Neural cell (in vitro differentiated cells): ENCODE results near the gene RASGRP1. TPM values are rescaled to one million over a fixed set of nuclear protein-coding genes. Genes with fewer than 3 reads are reported as not detected.

Source experiments
- H2AFZ ChIP-seq: fragments of 200-600, 300-800 bp; sonication (generic), shearing (Covaris generic); 2 replicates; pipeline ENCODE4 v1.6.0; 2014; ENCODE audit warnings: low read depth, mild to moderate bottlenecking, antibody characterized with exemption, low read length, moderate library complexity
- H3F3A ChIP-seq: fragments of 200-600 bp; shearing (Covaris generic); 2 replicates; pipeline ENCODE4 v1.6.1; 2016; ENCODE audit warnings: mild to moderate bottlenecking, moderate library complexity, mixed read lengths, antibody characterized with exemption, low read length; ENCODE audit not compliant: insufficient read depth, poor library complexity, severe bottlenecking
- H3K27ac ChIP-seq: fragments of 200-600, 300-800 bp; sonication (generic), shearing (Covaris generic); 2 replicates; pipeline ENCODE4 v1.5.1; 2014; ENCODE audit warnings: mild to moderate bottlenecking, low read length, moderate library complexity
- H3K27me3 ChIP-seq: fragments of 300-800, 200-600 bp; sonication (generic), shearing (Covaris generic); 2 replicates; pipeline ENCODE4 v1.6.0; 2014; ENCODE audit warnings: mild to moderate bottlenecking, low read depth, low read length, moderate library complexity; ENCODE audit not compliant: insufficient read depth
- H3K36me3 ChIP-seq: fragments of 300-800, 200-600 bp; sonication (generic), shearing (Covaris generic); 2 replicates; pipeline ENCODE4 v1.5.1; 2014; ENCODE audit warnings: mild to moderate bottlenecking, antibody characterized with exemption, low read length, moderate library complexity; ENCODE audit not compliant: insufficient read depth
- H3K4me2 ChIP-seq: fragments of 300-800, 200-600 bp; sonication (generic), shearing (Covaris generic); 2 replicates; pipeline ENCODE4 v1.6.0; 2014; ENCODE audit warnings: mild to moderate bottlenecking, low read length
- H3K4me3 ChIP-seq: fragments of 300-800, 200-600 bp; sonication (generic), shearing (Covaris generic); 2 replicates; pipeline ENCODE4 v1.5.1; 2014; ENCODE audit warnings: mild to moderate bottlenecking, low read length, moderate library complexity
- H3K79me2 ChIP-seq: fragments of 200-600 bp; shearing (Covaris generic); replicated peaks from 2 replicates; pipeline ENCODE4 v1.6.0; 2014; ENCODE audit warnings: mild to moderate bottlenecking, low read length, moderate library complexity; ENCODE audit not compliant: insufficient read depth
- H3K9ac ChIP-seq: fragments of 300-800, 200-600 bp; sonication (generic), shearing (Covaris generic); 2 replicates; pipeline ENCODE4 v1.6.1; 2016; ENCODE audit warnings: mild to moderate bottlenecking, low read length, mixed read lengths
- H3K9me2 ChIP-seq: fragments of 200-600 bp; shearing (Covaris generic); 2 replicates; pipeline ENCODE4 v1.6.1; 2016; ENCODE audit warnings: mild to moderate bottlenecking, low read length, mixed read lengths; ENCODE audit not compliant: insufficient read depth
- H3K9me3 ChIP-seq: fragments of 200-600, 300-800 bp; sonication (generic), shearing (Covaris generic); 2 replicates; pipeline ENCODE4 v1.6.1; 2016; ENCODE audit warnings: mild to moderate bottlenecking, mixed run types, low read length, moderate library complexity, mixed read lengths
- H4K20me1 ChIP-seq: fragments of 200-600 bp; shearing (Covaris generic); 2 replicates; pipeline ENCODE4 v1.6.1; 2016; ENCODE audit warnings: mild to moderate bottlenecking, mixed run types; ENCODE audit not compliant: insufficient read depth
- EP300 ChIP-seq: fragments of 450-650 bp; conservative IDR thresholded peaks from 2 replicates; pipeline ENCODE4 v1.6.1; 2014; ENCODE audit warnings: antibody characterized with exemption, mild to moderate bottlenecking, moderate library complexity; ENCODE audit not compliant: poor library complexity, severe bottlenecking
- EZH2 ChIP-seq: fragments of 200-600, 300-800 bp; shearing (Covaris generic), sonication (generic); IDR thresholded peaks from 2 replicates; pipeline ENCODE4 v1.6.1; 2014; ENCODE audit warnings: antibody characterized with exemption, low read length, borderline replicate concordance, mild to moderate bottlenecking; ENCODE audit not compliant: insufficient read depth, poor library complexity, severe bottlenecking
- MXI1 ChIP-seq: fragments of 450-650 bp; conservative IDR thresholded peaks from 2 replicates; pipeline ENCODE4 v1.6.1; 2014; ENCODE audit warnings: antibody characterized with exemption, mild to moderate bottlenecking; ENCODE audit not compliant: poor library complexity, severe bottlenecking
- POLR2AphosphoS5 ChIP-seq: IDR thresholded peaks from 2 replicates; pipeline ENCODE4 v1.6.1; 2012
- RAD21 ChIP-seq: fragments of 450-650 bp; conservative IDR thresholded peaks from 2 replicates; pipeline ENCODE4 v1.6.1; 2014; ENCODE audit warnings: antibody characterized with exemption, mild to moderate bottlenecking, moderate library complexity
- SMC3 ChIP-seq: fragments of 450-650 bp; conservative IDR thresholded peaks from 2 replicates; pipeline ENCODE4 v1.6.1; 2014; ENCODE audit warnings: antibody characterized with exemption, mild to moderate bottlenecking, moderate library complexity; ENCODE audit not compliant: poor library complexity
- TAF1 ChIP-seq: IDR thresholded peaks from 2 replicates; pipeline ENCODE4 v1.6.1; 2012; ENCODE audit warnings: low read depth
- polyA plus RNA-seq: library from polyadenylated mRNA; depleted of rRNA; stranded (reverse); fragments of >200 nt; gene quantifications from 2 replicates; pipeline ENCODE4 v1.2.3, GENCODE V29; 2014
- TF ChIP-seq, protein P1 (sequence below): fragments of 450-650 bp; IDR thresholded peaks from 2 replicates; pipeline ENCODE4 v1.5.1; 2014; ENCODE audit warnings: antibody characterized with exemption, mild to moderate bottlenecking, moderate library complexity; ENCODE audit not compliant: poor library complexity, severe bottlenecking
- TF ChIP-seq, protein P2 (sequence below): IDR thresholded peaks from 2 replicates; pipeline ENCODE4 v1.6.1; 2012; ENCODE audit warnings: borderline replicate concordance

The RASGRP1 gene
- polyA plus RNA-seq, 1 donor from 2014 or later = 3.1 TPM

DNA sequence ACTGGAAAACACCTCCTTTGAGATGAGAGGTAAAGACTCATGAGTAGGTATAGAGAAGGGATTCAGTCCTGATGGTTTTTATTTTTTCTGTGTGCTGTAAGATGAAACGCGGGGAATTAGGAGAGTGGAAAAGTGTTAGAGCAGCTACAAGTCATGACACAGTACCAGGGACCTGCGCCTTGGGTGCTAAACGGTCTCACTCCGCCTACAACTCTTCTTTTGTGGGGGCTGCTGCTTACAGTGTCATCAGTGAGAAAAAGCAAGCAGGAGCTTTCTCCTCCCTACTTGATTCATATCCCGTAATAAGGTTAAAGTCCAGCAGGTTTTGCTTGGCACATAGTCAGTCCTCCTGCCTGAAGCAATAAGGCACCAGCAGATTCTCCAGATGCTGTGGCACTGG is 39.1 kb downstream of the RASGRP1 start:
- Histone ChIP-seq H3K4me3 (no peak overlapping the region), H3K27me3 (no peaks in the 10 kb centered on the region), H3K27ac (no peak overlapping the region), H3K9me2 (no peaks in the 10 kb centered on the region), H3K79me2 (no peaks in the 10 kb centered on the region), H3F3A (no peaks in the 10 kb centered on the region), H3K36me3 (no peaks in the 10 kb centered on the region), H3K4me2 (no peak overlapping the region), H3K9ac (no peak overlapping the region), H3K9me3 (no peaks in the 10 kb centered on the region), H2AFZ (no peak overlapping the region), H4K20me1 (no peaks in the 10 kb centered on the region)
- TF ChIP-seq MXI1 = no peak
- TF ChIP-seq EZH2 = no peak
- TF ChIP-seq RAD21 = no peak
- TF ChIP-seq, protein P1, sequence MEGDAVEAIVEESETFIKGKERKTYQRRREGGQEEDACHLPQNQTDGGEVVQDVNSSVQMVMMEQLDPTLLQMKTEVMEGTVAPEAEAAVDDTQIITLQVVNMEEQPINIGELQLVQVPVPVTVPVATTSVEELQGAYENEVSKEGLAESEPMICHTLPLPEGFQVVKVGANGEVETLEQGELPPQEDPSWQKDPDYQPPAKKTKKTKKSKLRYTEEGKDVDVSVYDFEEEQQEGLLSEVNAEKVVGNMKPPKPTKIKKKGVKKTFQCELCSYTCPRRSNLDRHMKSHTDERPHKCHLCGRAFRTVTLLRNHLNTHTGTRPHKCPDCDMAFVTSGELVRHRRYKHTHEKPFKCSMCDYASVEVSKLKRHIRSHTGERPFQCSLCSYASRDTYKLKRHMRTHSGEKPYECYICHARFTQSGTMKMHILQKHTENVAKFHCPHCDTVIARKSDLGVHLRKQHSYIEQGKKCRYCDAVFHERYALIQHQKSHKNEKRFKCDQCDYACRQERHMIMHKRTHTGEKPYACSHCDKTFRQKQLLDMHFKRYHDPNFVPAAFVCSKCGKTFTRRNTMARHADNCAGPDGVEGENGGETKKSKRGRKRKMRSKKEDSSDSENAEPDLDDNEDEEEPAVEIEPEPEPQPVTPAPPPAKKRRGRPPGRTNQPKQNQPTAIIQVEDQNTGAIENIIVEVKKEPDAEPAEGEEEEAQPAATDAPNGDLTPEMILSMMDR = no peak
- TF ChIP-seq TAF1 = no peak
- TF ChIP-seq, protein P2, sequence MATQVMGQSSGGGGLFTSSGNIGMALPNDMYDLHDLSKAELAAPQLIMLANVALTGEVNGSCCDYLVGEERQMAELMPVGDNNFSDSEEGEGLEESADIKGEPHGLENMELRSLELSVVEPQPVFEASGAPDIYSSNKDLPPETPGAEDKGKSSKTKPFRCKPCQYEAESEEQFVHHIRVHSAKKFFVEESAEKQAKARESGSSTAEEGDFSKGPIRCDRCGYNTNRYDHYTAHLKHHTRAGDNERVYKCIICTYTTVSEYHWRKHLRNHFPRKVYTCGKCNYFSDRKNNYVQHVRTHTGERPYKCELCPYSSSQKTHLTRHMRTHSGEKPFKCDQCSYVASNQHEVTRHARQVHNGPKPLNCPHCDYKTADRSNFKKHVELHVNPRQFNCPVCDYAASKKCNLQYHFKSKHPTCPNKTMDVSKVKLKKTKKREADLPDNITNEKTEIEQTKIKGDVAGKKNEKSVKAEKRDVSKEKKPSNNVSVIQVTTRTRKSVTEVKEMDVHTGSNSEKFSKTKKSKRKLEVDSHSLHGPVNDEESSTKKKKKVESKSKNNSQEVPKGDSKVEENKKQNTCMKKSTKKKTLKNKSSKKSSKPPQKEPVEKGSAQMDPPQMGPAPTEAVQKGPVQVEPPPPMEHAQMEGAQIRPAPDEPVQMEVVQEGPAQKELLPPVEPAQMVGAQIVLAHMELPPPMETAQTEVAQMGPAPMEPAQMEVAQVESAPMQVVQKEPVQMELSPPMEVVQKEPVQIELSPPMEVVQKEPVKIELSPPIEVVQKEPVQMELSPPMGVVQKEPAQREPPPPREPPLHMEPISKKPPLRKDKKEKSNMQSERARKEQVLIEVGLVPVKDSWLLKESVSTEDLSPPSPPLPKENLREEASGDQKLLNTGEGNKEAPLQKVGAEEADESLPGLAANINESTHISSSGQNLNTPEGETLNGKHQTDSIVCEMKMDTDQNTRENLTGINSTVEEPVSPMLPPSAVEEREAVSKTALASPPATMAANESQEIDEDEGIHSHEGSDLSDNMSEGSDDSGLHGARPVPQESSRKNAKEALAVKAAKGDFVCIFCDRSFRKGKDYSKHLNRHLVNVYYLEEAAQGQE = no peak
- no peak for TF ChIP-seq EP300
- no peak for TF ChIP-seq SMC3
- TF ChIP-seq POLR2AphosphoS5 = no peak

DNA sequence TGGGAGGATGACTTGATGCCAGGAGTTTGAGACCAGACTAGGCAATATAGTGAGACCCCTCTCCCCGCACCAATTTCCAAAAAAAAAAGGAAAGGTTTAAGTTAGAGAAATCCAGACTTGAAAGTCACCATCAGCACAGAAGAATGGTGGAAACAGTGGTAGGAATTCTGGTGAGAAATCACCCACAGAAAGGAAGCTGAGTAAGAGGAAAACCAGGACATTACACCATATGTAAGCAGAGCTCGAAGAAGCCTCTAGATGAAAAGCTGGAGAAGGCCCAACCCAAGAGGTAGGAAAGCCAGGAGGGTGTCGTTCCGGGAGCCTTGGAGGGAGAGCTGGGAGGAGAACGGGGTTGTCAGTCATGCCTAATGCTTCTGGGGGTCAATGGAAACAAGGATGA is 40.5 kb downstream of the RASGRP1 start:
- no peak for TF ChIP-seq RAD21
- no peak for TF ChIP-seq MXI1
- no peak for TF ChIP-seq TAF1
- TF ChIP-seq POLR2AphosphoS5 = no peak
- TF ChIP-seq SMC3 = no peak
- TF ChIP-seq, protein P1 = no peak
- TF ChIP-seq, protein P2 = no peak
- TF ChIP-seq EZH2 = no peak
- no peak for TF ChIP-seq EP300
- no peak overlapping the region for H2AFZ ChIP-seq
- no peaks in the 10 kb centered on the region for H3K79me2 ChIP-seq

More for the DNA sequence above, 40.5 kb downstream of the RASGRP1 start:
- Histone ChIP-seq H3K27ac (no peak overlapping the region), H3K9ac (no peak overlapping the region), H3K9me3 (no peaks in the 10 kb centered on the region), H3K36me3 (no peaks in the 10 kb centered on the region), H3K27me3 (no peaks in the 10 kb centered on the region), H3F3A (no peaks in the 10 kb centered on the region), H3K9me2 (no peaks in the 10 kb centered on the region), H3K4me2 (no peak overlapping the region), H4K20me1 (no peaks in the 10 kb centered on the region), H3K4me3 (no peak overlapping the region)
